Measurements from ENCODE around the gene MSRB3.

DNA sequence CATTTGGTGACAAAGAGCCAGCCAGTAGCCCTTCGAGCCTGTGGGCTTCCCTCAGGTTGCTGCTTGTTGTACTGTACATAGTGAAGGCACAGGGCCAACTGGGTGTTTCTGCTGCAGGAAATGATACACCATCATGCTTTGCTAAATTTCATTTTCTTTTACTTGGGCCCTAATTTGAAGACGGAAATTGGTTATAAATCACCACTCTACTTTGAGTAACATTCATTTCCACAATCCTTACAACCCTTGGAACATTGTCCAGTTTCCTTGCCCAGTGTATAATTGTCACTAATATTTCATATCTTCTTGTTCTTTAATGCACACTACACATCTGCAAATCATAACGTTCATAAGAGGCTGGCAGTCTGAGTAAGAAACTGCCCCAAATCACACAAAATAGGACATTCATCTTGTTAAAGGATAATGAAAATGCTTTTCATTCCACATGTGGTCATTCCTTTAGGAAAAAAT, 30.2 kb downstream of the MSRB3 start:
- no peak for TF ChIP-seq CTCF (IDR thresholded peaks at IDR 0.05)
- TF ChIP-seq EP300 (IDR thresholded peaks at IDR 0.05) = no peak
- TF ChIP-seq POLR2A (IDR thresholded peaks at IDR 0.05) = no peak

Measured in ovary (tissue), 3 donors.